GM23338 (cell line): ENCODE measurements around the gene GCH1. TPM values are rescaled to one million over a fixed set of nuclear protein-coding genes. Genes with fewer than 3 reads are reported as not detected.

Source experiments
- ATAC-seq: fragments of 200-7000 bp; cut with Tn5 transposase; 3 replicates; pipeline ENCODE4 v1.9.1; 2020
- DNase-seq: peaks from one replicate; pipeline ENCODE4 v3.0.0-alpha.2; 2015; ENCODE audit warnings: low spot score
- H2AFZ ChIP-seq: fragments of 200-600 bp; sonication (generic); 2 replicates; pipeline ENCODE4 v1.8.0; 2016; ENCODE audit warnings: antibody characterized with exemption, mild to moderate bottlenecking, moderate library complexity
- H3F3A ChIP-seq: fragments of 200-600 bp; sonication (generic); replicated peaks from 2 replicates; pipeline ENCODE4 v1.8.0; 2017; ENCODE audit warnings: antibody characterized with exemption, mixed run types, low read depth
- H3K27ac ChIP-seq: fragments of 200-600 bp; sonication (generic); 2 replicates; pipeline ENCODE4 v1.6.1; 2016; ENCODE audit warnings: low read depth
- H3K27me3 ChIP-seq: fragments of 200-600 bp; sonication (generic); 2 replicates; pipeline ENCODE4 v1.8.0; 2016; ENCODE audit warnings: mild to moderate bottlenecking, mixed run types, moderate library complexity; ENCODE audit not compliant: insufficient read depth
- H3K36me3 ChIP-seq: fragments of 200-600 bp; sonication (generic); 2 replicates; pipeline ENCODE4 v1.8.0; 2016; ENCODE audit warnings: mild to moderate bottlenecking; ENCODE audit not compliant: insufficient read depth
- H3K4me1 ChIP-seq: fragments of 200-600 bp; sonication (generic); 2 replicates; pipeline ENCODE4 v1.8.0; 2016; ENCODE audit warnings: mild to moderate bottlenecking, moderate library complexity; ENCODE audit not compliant: insufficient read depth
- H3K4me2 ChIP-seq: fragments of 200-600 bp; sonication (generic); 2 replicates; pipeline ENCODE4 v1.7.1; 2017; ENCODE audit warnings: mixed run types
- H3K4me3 ChIP-seq: fragments of 200-600 bp; sonication (generic); 2 replicates; pipeline ENCODE4 v1.6.1; 2016; ENCODE audit warnings: mixed run types
- H3K79me2 ChIP-seq: fragments of 200-600 bp; sonication (generic); replicated peaks from 2 replicates; pipeline ENCODE4 v1.8.0; 2017; ENCODE audit warnings: mild to moderate bottlenecking; ENCODE audit not compliant: insufficient read depth
- H3K9me2 ChIP-seq: fragments of 200-600 bp; sonication (generic); 2 replicates; pipeline ENCODE4 v1.8.0; 2017; ENCODE audit not compliant: insufficient read depth
- H4K20me1 ChIP-seq: fragments of 200-600 bp; sonication (generic); replicated peaks from 2 replicates; pipeline ENCODE4 v1.8.0; 2017; ENCODE audit warnings: mild to moderate bottlenecking; ENCODE audit not compliant: insufficient read depth
- H3K27ac Mint-ChIP-seq: 2 replicates; pipeline ENCODE4 v1.8.0; 2020; ENCODE audit warnings: inconsistent platforms, mild to moderate bottlenecking, moderate library complexity, mixed read lengths
- H3K27me3 Mint-ChIP-seq: 3 replicates; pipeline ENCODE4 v1.8.0; 2022; ENCODE audit warnings: low read depth, mild to moderate bottlenecking, moderate library complexity, mixed read lengths, inconsistent platforms; ENCODE audit not compliant: insufficient read depth, poor library complexity
- H3K36me3 Mint-ChIP-seq: 3 replicates; pipeline ENCODE4 v1.8.0; 2021; ENCODE audit warnings: low read depth, mild to moderate bottlenecking, inconsistent platforms, moderate library complexity, mixed read lengths
- H3K4me1 Mint-ChIP-seq: 3 replicates; pipeline ENCODE4 v1.8.0; 2020; ENCODE audit warnings: mild to moderate bottlenecking, inconsistent platforms, mixed read lengths
- H3K4me3 Mint-ChIP-seq: 3 replicates; pipeline ENCODE4 v1.8.0; 2021; ENCODE audit warnings: moderate library complexity, mild to moderate bottlenecking, inconsistent platforms, mixed read lengths
- H3K9me3 Mint-ChIP-seq: 3 replicates; pipeline ENCODE4 v1.8.0; 2020; ENCODE audit warnings: moderate library complexity, mild to moderate bottlenecking, inconsistent platforms, mixed read lengths
- CREB1 ChIP-seq: fragments of 250-450 bp; sonication (Bioruptor Pico); IDR thresholded peaks from 2 replicates; pipeline ENCODE4 v1.5.0; 2020; ENCODE audit warnings: low read depth, mild to moderate bottlenecking, moderate library complexity
- EZH2 ChIP-seq: fragments of 200-600 bp; sonication (generic); IDR thresholded peaks from one replicate; pipeline ENCODE4 v1.8.0; 2017; ENCODE audit warnings: antibody characterized with exemption, mild to moderate bottlenecking, low read depth; ENCODE audit not compliant: unreplicated experiment
- EZH2phosphoT487 ChIP-seq: fragments of 200-600 bp; sonication (generic); IDR thresholded peaks from one replicate; pipeline ENCODE4 v1.8.1; 2018; ENCODE audit warnings: antibody characterized with exemption; ENCODE audit not compliant: unreplicated experiment
- JUNB ChIP-seq: IDR thresholded peaks from one replicate; pipeline ENCODE4 v1.6.1; 2016; ENCODE audit warnings: antibody characterized with exemption; ENCODE audit not compliant: unreplicated experiment
- NANOG ChIP-seq: IDR thresholded peaks from 2 replicates; pipeline ENCODE4 v1.6.1; 2016; ENCODE audit warnings: antibody characterized with exemption, borderline replicate concordance
- POLR2AphosphoS5 ChIP-seq: IDR thresholded peaks from 2 replicates; pipeline ENCODE4 v1.6.1; 2016; ENCODE audit warnings: antibody characterized with exemption, low read depth
- STAT1 ChIP-seq: IDR thresholded peaks from one replicate; pipeline ENCODE4 v1.6.1; 2016; ENCODE audit warnings: antibody characterized with exemption; ENCODE audit not compliant: unreplicated experiment
- ZNF114 ChIP-seq: fragments of 250-450 bp; sonication (Bioruptor Pico); IDR thresholded peaks from 2 replicates; pipeline ENCODE4 v1.5.0; 2020; ENCODE audit warnings: mild to moderate bottlenecking, moderate library complexity
- ZNF331 ChIP-seq: fragments of 250-450 bp; sonication (Bioruptor Pico); IDR thresholded peaks from 2 replicates; pipeline ENCODE4 v1.5.0; 2020; ENCODE audit warnings: low read depth, mild to moderate bottlenecking, moderate library complexity
- polyA plus RNA-seq: library from polyadenylated mRNA; unstranded; fragments of >200 nt; fragmentation: Nextera tagmentation; extraction: Ambion mirVana; gene quantifications from 2 replicates; pipeline ENCODE4 v1.2.1, GENCODE V29; 2016
- total RNA-seq: library from RNA; depleted of rRNA; stranded (reverse); fragments of >200 nt; shearing (Covaris generic); gene quantifications from 2 replicates; pipeline ENCODE4 v1.2.3, GENCODE V29; 2014
- TF ChIP-seq, protein P1 (sequence below): IDR thresholded peaks from 2 replicates; pipeline ENCODE4 v1.6.1; 2016; ENCODE audit warnings: antibody characterized with exemption
- TF ChIP-seq, protein P2 (sequence below), 2 experiments: fragments of 200-600 bp in 1 of 2; sonication (generic) in 1 of 2; conservative IDR thresholded peaks; 2 replicates each; pipeline versions ENCODE4 v1.5.1 to v1.6.1; 2016 to 2017; ENCODE audit warnings: antibody characterized with exemption in 2 of 2, low read depth in 2 of 2, mild to moderate bottlenecking in 2 of 2, moderate library complexity in 1 of 2
- TF ChIP-seq, protein P3 (sequence below): IDR thresholded peaks from one replicate; pipeline ENCODE4 v1.6.1; 2018; ENCODE audit warnings: antibody characterized with exemption; ENCODE audit not compliant: unreplicated experiment
- TF ChIP-seq, protein P4 (sequence below): fragments of 250-450 bp; sonication (Bioruptor Pico); IDR thresholded peaks from 2 replicates; pipeline ENCODE4 v1.5.0; 2020; ENCODE audit warnings: mild to moderate bottlenecking, moderate library complexity

GCH1 gene
- total and polyA plus RNA-seq, 2 experiments from 2014 or later, result 8.7 to 15.0 TPM

DNA sequence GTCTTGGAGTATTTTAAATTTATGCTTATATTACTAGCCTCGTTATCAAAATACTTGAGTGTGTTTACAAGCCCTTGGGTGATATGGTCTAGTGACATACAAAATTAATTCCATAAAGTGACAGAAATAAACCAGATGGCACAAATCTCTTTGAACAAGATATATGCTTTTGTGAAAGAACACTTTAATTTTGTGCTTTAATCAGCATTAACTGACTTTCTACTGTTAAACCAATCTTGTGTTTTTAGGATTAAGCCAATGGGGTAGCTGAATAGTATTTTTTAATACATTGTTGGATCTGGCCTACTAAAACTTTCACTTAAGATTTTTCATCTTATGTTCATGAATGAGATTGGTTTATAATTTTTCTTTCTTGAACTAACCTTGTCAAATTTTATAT lies 30.4 kb upstream of the GCH1 start:
- Histone ChIP-seq H3K4me3 (no peak overlapping the region), H3K4me2 (no peak overlapping the region), H3K27ac (no peak overlapping the region), H3K36me3 (no peaks in the 10 kb centered on the region), H4K20me1 (no peaks in the 10 kb centered on the region), H3K79me2 (no peaks in the 10 kb centered on the region), H3F3A (no peaks in the 10 kb centered on the region), H3K9me2 (no peaks in the 10 kb centered on the region), H2AFZ (no peak overlapping the region), H3K27me3 (no peaks in the 10 kb centered on the region), H3K4me1 (no peaks in the 10 kb centered on the region)
- ATAC-seq (no peak), DNase-seq (no peak)
- H3K4me3 Mint-ChIP-seq, result no peak overlapping the region
- no peak overlapping the region for H3K27ac Mint-ChIP-seq
- peaks cover 4% of the 10 kb centered on the region; the same call in 1 of the 3 replicates for H3K36me3 Mint-ChIP-seq
- TF ChIP-seq JUNB (no peak), NANOG (no peak), CREB1 (no peak), ZNF331 (no peak), STAT1 (no peak), POLR2AphosphoS5 (no peak), EZH2phosphoT487 (no peak), EZH2 (no peak), ZNF114 (CRISPR knock-in tag) (no peak)
- TF ChIP-seq, protein P1, sequence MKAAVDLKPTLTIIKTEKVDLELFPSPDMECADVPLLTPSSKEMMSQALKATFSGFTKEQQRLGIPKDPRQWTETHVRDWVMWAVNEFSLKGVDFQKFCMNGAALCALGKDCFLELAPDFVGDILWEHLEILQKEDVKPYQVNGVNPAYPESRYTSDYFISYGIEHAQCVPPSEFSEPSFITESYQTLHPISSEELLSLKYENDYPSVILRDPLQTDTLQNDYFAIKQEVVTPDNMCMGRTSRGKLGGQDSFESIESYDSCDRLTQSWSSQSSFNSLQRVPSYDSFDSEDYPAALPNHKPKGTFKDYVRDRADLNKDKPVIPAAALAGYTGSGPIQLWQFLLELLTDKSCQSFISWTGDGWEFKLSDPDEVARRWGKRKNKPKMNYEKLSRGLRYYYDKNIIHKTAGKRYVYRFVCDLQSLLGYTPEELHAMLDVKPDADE, result no peak
- TF ChIP-seq, protein P2, sequence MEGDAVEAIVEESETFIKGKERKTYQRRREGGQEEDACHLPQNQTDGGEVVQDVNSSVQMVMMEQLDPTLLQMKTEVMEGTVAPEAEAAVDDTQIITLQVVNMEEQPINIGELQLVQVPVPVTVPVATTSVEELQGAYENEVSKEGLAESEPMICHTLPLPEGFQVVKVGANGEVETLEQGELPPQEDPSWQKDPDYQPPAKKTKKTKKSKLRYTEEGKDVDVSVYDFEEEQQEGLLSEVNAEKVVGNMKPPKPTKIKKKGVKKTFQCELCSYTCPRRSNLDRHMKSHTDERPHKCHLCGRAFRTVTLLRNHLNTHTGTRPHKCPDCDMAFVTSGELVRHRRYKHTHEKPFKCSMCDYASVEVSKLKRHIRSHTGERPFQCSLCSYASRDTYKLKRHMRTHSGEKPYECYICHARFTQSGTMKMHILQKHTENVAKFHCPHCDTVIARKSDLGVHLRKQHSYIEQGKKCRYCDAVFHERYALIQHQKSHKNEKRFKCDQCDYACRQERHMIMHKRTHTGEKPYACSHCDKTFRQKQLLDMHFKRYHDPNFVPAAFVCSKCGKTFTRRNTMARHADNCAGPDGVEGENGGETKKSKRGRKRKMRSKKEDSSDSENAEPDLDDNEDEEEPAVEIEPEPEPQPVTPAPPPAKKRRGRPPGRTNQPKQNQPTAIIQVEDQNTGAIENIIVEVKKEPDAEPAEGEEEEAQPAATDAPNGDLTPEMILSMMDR (conservative IDR thresholded peaks at IDR 0.05; ENCODE audit: low read depth in 2 of 2), result no peak
- TF ChIP-seq, protein P3, sequence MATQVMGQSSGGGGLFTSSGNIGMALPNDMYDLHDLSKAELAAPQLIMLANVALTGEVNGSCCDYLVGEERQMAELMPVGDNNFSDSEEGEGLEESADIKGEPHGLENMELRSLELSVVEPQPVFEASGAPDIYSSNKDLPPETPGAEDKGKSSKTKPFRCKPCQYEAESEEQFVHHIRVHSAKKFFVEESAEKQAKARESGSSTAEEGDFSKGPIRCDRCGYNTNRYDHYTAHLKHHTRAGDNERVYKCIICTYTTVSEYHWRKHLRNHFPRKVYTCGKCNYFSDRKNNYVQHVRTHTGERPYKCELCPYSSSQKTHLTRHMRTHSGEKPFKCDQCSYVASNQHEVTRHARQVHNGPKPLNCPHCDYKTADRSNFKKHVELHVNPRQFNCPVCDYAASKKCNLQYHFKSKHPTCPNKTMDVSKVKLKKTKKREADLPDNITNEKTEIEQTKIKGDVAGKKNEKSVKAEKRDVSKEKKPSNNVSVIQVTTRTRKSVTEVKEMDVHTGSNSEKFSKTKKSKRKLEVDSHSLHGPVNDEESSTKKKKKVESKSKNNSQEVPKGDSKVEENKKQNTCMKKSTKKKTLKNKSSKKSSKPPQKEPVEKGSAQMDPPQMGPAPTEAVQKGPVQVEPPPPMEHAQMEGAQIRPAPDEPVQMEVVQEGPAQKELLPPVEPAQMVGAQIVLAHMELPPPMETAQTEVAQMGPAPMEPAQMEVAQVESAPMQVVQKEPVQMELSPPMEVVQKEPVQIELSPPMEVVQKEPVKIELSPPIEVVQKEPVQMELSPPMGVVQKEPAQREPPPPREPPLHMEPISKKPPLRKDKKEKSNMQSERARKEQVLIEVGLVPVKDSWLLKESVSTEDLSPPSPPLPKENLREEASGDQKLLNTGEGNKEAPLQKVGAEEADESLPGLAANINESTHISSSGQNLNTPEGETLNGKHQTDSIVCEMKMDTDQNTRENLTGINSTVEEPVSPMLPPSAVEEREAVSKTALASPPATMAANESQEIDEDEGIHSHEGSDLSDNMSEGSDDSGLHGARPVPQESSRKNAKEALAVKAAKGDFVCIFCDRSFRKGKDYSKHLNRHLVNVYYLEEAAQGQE, result no peak
- TF ChIP-seq, protein P4, sequence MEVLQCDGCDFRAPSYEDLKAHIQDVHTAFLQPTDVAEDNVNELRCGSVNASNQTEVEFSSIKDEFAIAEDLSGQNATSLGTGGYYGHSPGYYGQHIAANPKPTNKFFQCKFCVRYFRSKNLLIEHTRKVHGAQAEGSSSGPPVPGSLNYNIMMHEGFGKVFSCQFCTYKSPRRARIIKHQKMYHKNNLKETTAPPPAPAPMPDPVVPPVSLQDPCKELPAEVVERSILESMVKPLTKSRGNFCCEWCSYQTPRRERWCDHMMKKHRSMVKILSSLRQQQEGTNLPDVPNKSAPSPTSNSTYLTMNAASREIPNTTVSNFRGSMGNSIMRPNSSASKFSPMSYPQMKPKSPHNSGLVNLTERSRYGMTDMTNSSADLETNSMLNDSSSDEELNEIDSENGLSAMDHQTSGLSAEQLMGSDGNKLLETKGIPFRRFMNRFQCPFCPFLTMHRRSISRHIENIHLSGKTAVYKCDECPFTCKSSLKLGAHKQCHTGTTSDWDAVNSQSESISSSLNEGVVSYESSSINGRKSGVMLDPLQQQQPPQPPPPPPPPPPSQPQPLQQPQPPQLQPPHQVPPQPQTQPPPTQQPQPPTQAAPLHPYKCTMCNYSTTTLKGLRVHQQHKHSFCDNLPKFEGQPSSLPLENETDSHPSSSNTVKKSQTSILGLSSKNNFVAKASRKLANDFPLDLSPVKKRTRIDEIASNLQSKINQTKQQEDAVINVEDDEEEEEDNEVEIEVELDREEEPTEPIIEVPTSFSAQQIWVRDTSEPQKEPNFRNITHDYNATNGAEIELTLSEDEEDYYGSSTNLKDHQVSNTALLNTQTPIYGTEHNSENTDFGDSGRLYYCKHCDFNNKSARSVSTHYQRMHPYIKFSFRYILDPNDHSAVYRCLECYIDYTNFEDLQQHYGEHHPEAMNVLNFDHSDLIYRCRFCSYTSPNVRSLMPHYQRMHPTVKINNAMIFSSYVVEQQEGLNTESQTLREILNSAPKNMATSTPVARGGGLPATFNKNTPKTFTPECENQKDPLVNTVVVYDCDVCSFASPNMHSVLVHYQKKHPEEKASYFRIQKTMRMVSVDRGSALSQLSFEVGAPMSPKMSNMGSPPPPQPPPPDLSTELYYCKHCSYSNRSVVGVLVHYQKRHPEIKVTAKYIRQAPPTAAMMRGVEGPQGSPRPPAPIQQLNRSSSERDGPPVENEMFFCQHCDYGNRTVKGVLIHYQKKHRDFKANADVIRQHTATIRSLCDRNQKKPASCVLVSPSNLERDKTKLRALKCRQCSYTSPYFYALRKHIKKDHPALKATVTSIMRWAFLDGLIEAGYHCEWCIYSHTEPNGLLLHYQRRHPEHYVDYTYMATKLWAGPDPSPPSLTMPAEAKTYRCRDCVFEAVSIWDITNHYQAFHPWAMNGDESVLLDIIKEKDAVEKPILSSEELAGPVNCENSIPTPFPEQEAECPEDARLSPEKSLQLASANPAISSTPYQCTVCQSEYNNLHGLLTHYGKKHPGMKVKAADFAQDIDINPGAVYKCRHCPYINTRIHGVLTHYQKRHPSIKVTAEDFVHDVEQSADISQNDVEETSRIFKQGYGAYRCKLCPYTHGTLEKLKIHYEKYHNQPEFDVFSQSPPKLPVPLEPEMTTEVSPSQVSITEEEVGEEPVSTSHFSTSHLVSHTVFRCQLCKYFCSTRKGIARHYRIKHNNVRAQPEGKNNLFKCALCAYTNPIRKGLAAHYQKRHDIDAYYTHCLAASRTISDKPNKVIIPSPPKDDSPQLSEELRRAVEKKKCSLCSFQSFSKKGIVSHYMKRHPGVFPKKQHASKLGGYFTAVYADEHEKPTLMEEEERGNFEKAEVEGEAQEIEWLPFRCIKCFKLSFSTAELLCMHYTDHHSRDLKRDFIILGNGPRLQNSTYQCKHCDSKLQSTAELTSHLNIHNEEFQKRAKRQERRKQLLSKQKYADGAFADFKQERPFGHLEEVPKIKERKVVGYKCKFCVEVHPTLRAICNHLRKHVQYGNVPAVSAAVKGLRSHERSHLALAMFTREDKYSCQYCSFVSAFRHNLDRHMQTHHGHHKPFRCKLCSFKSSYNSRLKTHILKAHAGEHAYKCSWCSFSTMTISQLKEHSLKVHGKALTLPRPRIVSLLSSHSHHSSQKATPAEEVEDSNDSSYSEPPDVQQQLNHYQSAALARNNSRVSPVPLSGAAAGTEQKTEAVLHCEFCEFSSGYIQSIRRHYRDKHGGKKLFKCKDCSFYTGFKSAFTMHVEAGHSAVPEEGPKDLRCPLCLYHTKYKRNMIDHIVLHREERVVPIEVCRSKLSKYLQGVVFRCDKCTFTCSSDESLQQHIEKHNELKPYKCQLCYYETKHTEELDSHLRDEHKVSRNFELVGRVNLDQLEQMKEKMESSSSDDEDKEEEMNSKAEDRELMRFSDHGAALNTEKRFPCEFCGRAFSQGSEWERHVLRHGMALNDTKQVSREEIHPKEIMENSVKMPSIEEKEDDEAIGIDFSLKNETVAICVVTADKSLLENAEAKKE (CRISPR knock-in tag), result no peak
- no peaks in the 10 kb centered on the region for H3K9me3 Mint-ChIP-seq
- peaks cover 5% of the 10 kb centered on the region for H3K27me3 Mint-ChIP-seq
- H3K4me1 Mint-ChIP-seq, result no peaks in the 10 kb centered on the region
